ENCODE data around the gene CCNI2.
"Not testable (repeated sequence)": the region's sequence is repeated elsewhere in the genome, so short reads cannot be mapped to it uniquely, and the experiment has no call there.

CCNI2 gene

GRCh38 chr5:132785365-132785764 is 38.1 kb downstream of the CCNI2 start:
- no peak for DNase-seq

GRCh38 chr5:132785864-132786263 is 38.6 kb downstream of the CCNI2 start:
- no peak for DNase-seq

- DNase-seq: no peak
Observed at GRCh38 chr5:132787076-132787475, 39.9 kb downstream of the CCNI2 start.

- DNase-seq: no peak
Observed at GRCh38 chr5:132788508-132788907, 41.3 kb downstream of the CCNI2 start.

GRCh38 chr5:132788990-132789886 is 42.0 kb downstream of the CCNI2 start:
- no peak for DNase-seq

GRCh38 chr5:132790201-132790865 is 43.1 kb downstream of the CCNI2 start:
- no peak for DNase-seq

GRCh38 chr5:132791026-132791425 is 43.8 kb downstream of the CCNI2 start:
- DNase-seq: no peak

GRCh38 chr5:132797651-132798050 is 50.4 kb downstream of the CCNI2 start:
- DNase-seq: no peak

GRCh38 chr5:132799392-132799791 is 52.2 kb downstream of the CCNI2 start:
- DNase-seq: no peak

- DNase-seq: no peak
Observed at GRCh38 chr5:132800545-132800944, 53.3 kb downstream of the CCNI2 start.

GRCh38 chr5:132802044-132802684 is 54.9 kb downstream of the CCNI2 start:
- DNase-seq: no peak

- DNase-seq: not testable (repeated sequence)
Observed at GRCh38 chr5:132802685-132803066, 55.5 kb downstream of the CCNI2 start.

Data from suppressor macrophage treated with lipopolysaccharide for 4 hours (primary cell).